Kidney epithelial cell (primary cell): ENCODE measurements around the gene MORN1. TPM values are rescaled to one million over a fixed set of nuclear protein-coding genes. Genes with fewer than 3 reads are reported as not detected.

Experiments
- DNase-seq: peaks from one replicate; pipeline ENCODE4 v3.0.0-alpha.2; 2010; ENCODE audit warnings: low read depth
- H3K27me3 ChIP-seq: 2 replicates; pipeline ENCODE4 v1.6.0; 2011; ENCODE audit warnings: low read length; ENCODE audit not compliant: control insufficient read depth, insufficient read depth
- H3K36me3 ChIP-seq: 2 replicates; pipeline ENCODE4 v1.5.1; 2011; ENCODE audit warnings: low read length; ENCODE audit not compliant: control insufficient read depth, insufficient read depth
- H3K4me3 ChIP-seq: 2 replicates; pipeline ENCODE4 v1.5.1; 2011; ENCODE audit warnings: low read depth, mild to moderate bottlenecking, control low read depth, low read length
- total RNA-seq: library from RNA; depleted of rRNA; stranded (reverse); fragments of >200 nt; gene quantifications from 2 replicates; pipeline ENCODE4 v1.2.3, GENCODE V29; 2015
- TF ChIP-seq, protein P1 (sequence below): IDR thresholded peaks from 2 replicates; pipeline ENCODE4 v1.5.1; 2011; ENCODE audit warnings: mild to moderate bottlenecking, moderate library complexity, low read length, control low read depth, inconsistent platforms; ENCODE audit not compliant: insufficient read depth, poor library complexity, severe bottlenecking

Gene MORN1
- total RNA-seq, 1 donor from 2014 or later: 8.4 TPM

DNA sequence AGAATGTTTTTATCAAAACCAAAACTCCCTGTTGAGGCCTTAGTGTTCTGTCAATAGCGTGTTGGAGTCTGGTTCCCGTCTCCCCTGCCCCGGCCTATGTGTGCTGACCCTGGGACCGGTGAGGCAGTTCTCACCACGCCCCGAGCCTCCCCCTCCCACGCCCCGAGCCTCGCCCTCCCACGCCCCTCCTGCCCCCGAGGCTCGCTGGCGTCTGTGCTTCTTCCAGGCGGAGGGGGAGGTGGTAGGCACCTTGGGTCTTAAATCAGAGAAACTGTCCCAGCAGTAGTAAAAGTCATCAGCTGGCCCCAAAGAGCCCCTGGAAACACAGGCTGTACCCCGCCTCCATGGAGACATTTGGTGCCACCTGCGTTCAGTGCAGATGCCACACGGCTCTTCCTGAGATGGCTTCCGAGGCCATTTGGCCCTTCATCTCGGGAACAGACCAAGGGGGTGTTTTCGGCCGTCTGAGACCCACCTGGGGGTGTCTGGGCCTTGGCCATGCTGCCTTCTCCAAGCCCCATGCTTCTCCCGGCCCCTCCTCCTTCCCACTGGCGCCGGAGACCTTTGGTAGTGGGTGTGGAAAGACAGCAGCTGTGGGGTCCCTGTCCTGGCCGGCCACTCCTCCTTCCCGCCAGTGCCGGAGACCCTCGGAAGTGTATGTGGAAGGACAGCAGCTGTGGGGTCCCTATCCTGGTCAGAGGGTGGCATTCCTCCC, 118.5 kb downstream of the MORN1 start:
- TF ChIP-seq, protein P1, sequence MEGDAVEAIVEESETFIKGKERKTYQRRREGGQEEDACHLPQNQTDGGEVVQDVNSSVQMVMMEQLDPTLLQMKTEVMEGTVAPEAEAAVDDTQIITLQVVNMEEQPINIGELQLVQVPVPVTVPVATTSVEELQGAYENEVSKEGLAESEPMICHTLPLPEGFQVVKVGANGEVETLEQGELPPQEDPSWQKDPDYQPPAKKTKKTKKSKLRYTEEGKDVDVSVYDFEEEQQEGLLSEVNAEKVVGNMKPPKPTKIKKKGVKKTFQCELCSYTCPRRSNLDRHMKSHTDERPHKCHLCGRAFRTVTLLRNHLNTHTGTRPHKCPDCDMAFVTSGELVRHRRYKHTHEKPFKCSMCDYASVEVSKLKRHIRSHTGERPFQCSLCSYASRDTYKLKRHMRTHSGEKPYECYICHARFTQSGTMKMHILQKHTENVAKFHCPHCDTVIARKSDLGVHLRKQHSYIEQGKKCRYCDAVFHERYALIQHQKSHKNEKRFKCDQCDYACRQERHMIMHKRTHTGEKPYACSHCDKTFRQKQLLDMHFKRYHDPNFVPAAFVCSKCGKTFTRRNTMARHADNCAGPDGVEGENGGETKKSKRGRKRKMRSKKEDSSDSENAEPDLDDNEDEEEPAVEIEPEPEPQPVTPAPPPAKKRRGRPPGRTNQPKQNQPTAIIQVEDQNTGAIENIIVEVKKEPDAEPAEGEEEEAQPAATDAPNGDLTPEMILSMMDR: no peak
- no peaks in the 10 kb centered on the region for H3K36me3 ChIP-seq

DNA sequence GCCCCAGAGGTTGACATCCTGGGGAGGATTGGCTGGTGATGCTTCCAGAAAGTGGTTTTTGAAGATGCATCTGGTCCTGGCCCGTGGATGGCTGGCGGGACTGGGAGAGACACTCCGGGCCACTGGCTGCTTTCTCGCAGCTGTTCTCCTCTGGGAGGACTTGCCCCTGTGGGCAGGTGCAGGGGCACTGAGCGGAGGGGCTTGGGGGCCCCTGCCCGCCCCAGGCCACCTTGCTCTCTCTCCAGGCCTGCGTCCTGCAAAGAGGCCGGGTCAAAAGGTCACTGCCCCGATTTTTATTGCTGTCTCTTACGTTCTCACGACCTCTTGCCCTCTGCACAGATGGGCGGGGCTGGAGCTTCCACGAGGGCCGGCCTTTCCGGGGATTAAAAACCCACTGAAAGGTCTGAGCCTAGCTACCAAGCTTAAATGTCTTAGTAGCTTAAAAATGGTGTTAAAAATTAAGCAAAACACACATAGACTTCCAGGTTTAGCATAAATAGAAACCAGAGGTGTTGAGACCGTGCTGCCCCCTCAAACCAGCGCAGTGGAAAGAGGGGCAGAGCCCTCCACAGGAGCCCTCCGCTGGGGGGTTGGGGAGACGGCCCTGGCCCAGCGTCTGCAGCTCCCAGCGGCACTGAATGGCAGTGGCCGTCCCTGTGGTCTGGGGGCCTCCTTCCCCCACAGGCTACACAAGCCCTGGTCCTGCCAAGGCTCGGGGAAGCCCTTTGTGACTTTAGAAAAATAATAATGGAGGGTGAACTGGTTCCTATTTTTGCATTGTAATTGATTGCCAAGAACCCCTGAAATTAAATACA, 119.3 kb downstream of the MORN1 start:
- H3K36me3 ChIP-seq: no peaks in the 10 kb centered on the region
- no peak for DNase-seq
- H3K4me3 ChIP-seq: no peak overlapping the region
- TF ChIP-seq, protein P1: no peak
- H3K27me3 ChIP-seq: no peaks in the 10 kb centered on the region

More for the DNA sequence above, 118.5 kb downstream of the MORN1 start:
- H3K27me3 ChIP-seq: no peaks in the 10 kb centered on the region
- H3K4me3 ChIP-seq: no peak overlapping the region
- no peak for DNase-seq

Other genes with a start within 250 kb of the MORN1 start
- 50.6 and 65.8 TPM in 2 replicates for gene FAAP20, start 196.8 kb downstream of the MORN1 start, total RNA-seq
- 26.9 and 33.8 TPM in 2 replicates for gene SKI, start 163.2 kb downstream of the MORN1 start, total RNA-seq
- gene RER1, start 287 bp upstream of the MORN1 start, total RNA-seq: 79.1 and 92.8 TPM in 2 replicates
- gene PEX10, start 21.0 kb upstream of the MORN1 start, total RNA-seq: 48.1 and 50.4 TPM in 2 replicates
- gene PLCH2, start 84.7 kb upstream of the MORN1 start, total RNA-seq: 0.07 and 0.92 TPM in 2 replicates
- gene PANK4, start 135.0 kb upstream of the MORN1 start, total RNA-seq: 25.5 and 28.9 TPM in 2 replicates
- gene HES5, start 138.7 kb upstream of the MORN1 start, total RNA-seq: 0.71 TPM in 1 of 2 replicates, not detected in the other
- 14.7 and 16.8 TPM in 2 replicates for gene TNFRSF14, start 164.8 kb upstream of the MORN1 start, total RNA-seq
- gene PRXL2B, start 195.2 kb upstream of the MORN1 start, total RNA-seq: 42.0 and 46.6 TPM in 2 replicates
- 1.9 TPM in 1 of 2 replicates, not detected in the other for gene MMEL1, start 241.5 kb upstream of the MORN1 start, total RNA-seq